Neutrophil (primary cell): ENCODE results near the gene FAM240B.

ENCODE experiments used
- H3K27ac ChIP-seq: fragments of 200-600 bp; sonication (generic); 2 replicates; pipeline ENCODE4 v1.5.1; 2016; ENCODE audit warnings: mild to moderate bottlenecking, moderate library complexity
- H3K27me3 ChIP-seq: fragments of 200-600 bp; sonication (generic); 2 replicates; pipeline ENCODE4 v1.6.0; 2016; ENCODE audit warnings: mild to moderate bottlenecking
- H3K36me3 ChIP-seq: fragments of 200-600 bp; sonication (generic); 2 replicates; pipeline ENCODE4 v1.5.1; 2017
- H3K4me1 ChIP-seq, 2 experiments: fragments of 200-600 bp in 1 of 2; sonication (generic) in 1 of 2; 1 replicate in 1 of 2; 2 replicates in 1 of 2; pipeline versions ENCODE4 v1.5.1 to v1.6.1; 2013 to 2016; ENCODE audit warnings: low read depth in 1 of 2, low read length in 1 of 2, mild to moderate bottlenecking in 1 of 2, moderate library complexity in 1 of 2; ENCODE audit not compliant: control insufficient read depth in 1 of 2, insufficient read depth in 1 of 2
- H3K4me3 ChIP-seq, 2 experiments: fragments of 200-600 bp in 1 of 2; sonication (generic) in 1 of 2; 1 replicate in 1 of 2; 2 replicates in 1 of 2; pipeline ENCODE4 v1.5.1; 2013 to 2016; ENCODE audit warnings: low read depth in 1 of 2, low read length in 1 of 2, mild to moderate bottlenecking in 1 of 2, moderate library complexity in 1 of 2
- H3K9me3 ChIP-seq: fragments of 200-600 bp; sonication (generic); 2 replicates; pipeline ENCODE4 v1.5.1; 2016
- CTCF ChIP-seq: fragments of 200-600 bp; sonication (generic); IDR thresholded peaks from 2 replicates; pipeline ENCODE4 v1.5.1; 2016; ENCODE audit warnings: antibody characterized with exemption

FAM240B gene

GRCh38 chr9:38677660-38678303 lies 42.2 kb downstream of the FAM240B start:
- Histone ChIP-seq H3K36me3 (no peaks in the 10 kb centered on the region), H3K4me1 (no peaks in the 10 kb centered on the region), H3K9me3 (no peaks in the 10 kb centered on the region), H3K4me3 (no peak overlapping the region), H3K27ac (no peak overlapping the region), H3K27me3 (peaks cover 14% of the 10 kb centered on the region)
- TF ChIP-seq CTCF, result no peak

DNA sequence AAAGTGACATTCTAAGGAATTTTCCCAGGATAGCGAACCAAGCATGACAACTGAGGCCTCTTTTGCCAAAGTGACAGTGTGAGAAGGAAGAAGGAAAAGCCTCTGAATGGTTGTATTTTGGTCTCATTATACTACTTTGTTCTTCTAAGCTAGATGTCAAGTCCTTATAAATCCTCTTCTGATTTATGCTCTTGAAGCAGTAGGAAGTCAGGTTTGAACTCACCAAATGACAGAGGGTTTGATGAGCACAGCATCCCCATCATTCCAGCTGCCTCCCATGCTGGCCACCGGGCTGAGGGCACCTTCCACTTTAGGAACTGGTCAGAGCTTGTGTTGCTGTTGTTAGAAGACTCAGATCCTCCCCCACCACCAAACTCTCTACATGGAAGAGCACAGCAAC lies 44.1 kb downstream of the FAM240B start:
- no peaks in the 10 kb centered on the region for H3K36me3 ChIP-seq
- H3K9me3 ChIP-seq, result no peaks in the 10 kb centered on the region
- no peak overlapping the region for H3K27ac ChIP-seq
- H3K4me3 ChIP-seq, result no peak overlapping the region
- H3K4me1 ChIP-seq, result peaks cover 5% of the 10 kb centered on the region in 2 experiments
- H3K27me3 ChIP-seq, result peaks cover 14% of the 10 kb centered on the region
- TF ChIP-seq CTCF, result no peak

DNA sequence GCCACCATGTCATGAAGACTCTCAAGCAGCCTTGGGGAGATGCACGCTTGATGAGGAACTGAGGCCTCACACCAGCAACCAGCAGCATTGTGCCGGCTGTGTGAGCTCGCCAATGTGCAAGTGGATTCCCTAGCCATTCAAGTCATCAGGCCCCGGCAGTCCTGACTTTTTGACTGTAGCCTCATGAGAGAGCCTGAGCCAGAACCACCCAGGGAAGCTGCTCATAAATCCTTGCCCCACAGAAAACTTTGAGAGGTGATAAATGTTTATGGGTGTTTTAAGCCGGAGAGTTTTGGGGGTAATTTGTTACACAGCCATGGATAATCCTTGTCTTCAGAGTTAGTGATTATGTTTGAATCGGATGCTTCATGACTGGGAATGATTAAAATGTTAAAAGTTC lies 44.7 kb downstream of the FAM240B start:
- Histone ChIP-seq H3K27ac (no peak overlapping the region), H3K36me3 (no peaks in the 10 kb centered on the region), H3K4me1 (peaks cover 5% of the 10 kb centered on the region in 2 experiments), H3K27me3 (peaks cover 14% of the 10 kb centered on the region), H3K9me3 (no peaks in the 10 kb centered on the region), H3K4me3 (no peak overlapping the region)
- TF ChIP-seq CTCF, result no peak

DNA sequence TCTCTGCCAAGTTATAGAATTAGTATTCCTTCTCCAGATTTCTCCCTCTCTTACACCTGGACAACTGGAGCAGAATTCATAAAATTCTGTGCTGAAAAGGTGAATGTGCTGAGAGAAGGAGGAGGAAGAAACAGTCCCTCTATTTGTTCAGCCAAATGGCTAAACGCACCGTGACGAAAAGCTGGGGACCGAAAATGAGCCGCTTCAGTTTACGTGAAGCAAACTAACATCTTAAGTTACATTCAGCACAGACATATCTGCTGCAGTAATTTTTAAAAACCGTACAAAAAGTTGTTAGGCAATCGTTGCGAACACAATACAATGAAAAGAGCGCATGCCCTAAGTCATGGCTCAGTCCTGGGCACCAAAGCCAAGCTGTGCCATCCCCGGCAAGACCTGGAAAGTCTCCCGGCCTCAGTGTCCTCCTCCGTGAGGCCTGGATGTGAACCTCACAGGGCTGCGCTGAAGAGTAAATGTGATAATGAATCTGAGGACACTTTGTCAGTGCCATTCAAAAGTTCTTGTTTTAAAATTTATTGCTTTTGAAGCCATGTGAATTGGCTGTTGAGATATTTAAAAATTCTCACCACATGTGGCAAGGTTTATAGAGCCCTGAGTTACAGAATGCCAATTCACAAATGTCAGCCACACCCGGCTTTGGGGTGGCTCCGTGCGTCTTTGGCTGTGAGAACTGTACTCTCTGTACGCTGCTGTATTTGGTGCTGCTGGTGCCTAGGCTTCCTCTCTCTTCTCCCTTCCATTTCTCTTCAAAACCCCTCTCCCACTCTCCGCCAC lies 46.3 kb downstream of the FAM240B start:
- Histone ChIP-seq H3K27ac (no peak overlapping the region), H3K4me1 (peaks cover 5% of the 10 kb centered on the region in 2 experiments), H3K36me3 (no peaks in the 10 kb centered on the region), H3K27me3 (peaks cover 14% of the 10 kb centered on the region), H3K4me3 (no peak overlapping the region), H3K9me3 (no peaks in the 10 kb centered on the region)
- TF ChIP-seq CTCF, result no peak

GRCh38 chr9:38671748-38672147 lies 48.2 kb downstream of the FAM240B start:
- Histone ChIP-seq H3K36me3 (no peaks in the 10 kb centered on the region), H3K27me3 (no peaks in the 10 kb centered on the region), H3K27ac (no peak overlapping the region), H3K4me3 (no peak overlapping the region), H3K4me1 (peaks cover 5% of the 10 kb centered on the region in 2 experiments), H3K9me3 (no peaks in the 10 kb centered on the region)
- TF ChIP-seq CTCF, result no peak
